OCI-LY3 (cell line): ENCODE results near the gene NHLRC1.

Experiments
- EZH2phosphoT487 ChIP-seq: fragments of 200-600 bp; shearing (Covaris generic); IDR thresholded peaks from 2 replicates; pipeline ENCODE4 v1.6.1; 2018; ENCODE audit warnings: antibody characterized with exemption, mixed run types, low read depth
- TF ChIP-seq, protein P1 (sequence below): fragments of 200-600, 300-600 bp; sonication (generic); IDR thresholded peaks from 2 replicates; pipeline ENCODE4 v1.5.1; 2014; ENCODE audit warnings: antibody characterized with exemption, low read length, low read depth

GRCh38 chr6:18102783-18103509, 19.5 kb downstream of the NHLRC1 start:
- TF ChIP-seq, protein P1, sequence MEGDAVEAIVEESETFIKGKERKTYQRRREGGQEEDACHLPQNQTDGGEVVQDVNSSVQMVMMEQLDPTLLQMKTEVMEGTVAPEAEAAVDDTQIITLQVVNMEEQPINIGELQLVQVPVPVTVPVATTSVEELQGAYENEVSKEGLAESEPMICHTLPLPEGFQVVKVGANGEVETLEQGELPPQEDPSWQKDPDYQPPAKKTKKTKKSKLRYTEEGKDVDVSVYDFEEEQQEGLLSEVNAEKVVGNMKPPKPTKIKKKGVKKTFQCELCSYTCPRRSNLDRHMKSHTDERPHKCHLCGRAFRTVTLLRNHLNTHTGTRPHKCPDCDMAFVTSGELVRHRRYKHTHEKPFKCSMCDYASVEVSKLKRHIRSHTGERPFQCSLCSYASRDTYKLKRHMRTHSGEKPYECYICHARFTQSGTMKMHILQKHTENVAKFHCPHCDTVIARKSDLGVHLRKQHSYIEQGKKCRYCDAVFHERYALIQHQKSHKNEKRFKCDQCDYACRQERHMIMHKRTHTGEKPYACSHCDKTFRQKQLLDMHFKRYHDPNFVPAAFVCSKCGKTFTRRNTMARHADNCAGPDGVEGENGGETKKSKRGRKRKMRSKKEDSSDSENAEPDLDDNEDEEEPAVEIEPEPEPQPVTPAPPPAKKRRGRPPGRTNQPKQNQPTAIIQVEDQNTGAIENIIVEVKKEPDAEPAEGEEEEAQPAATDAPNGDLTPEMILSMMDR, result no peak
- TF ChIP-seq EZH2phosphoT487, result no peak
